Spleen (tissue), 7 donors: ENCODE data around the gene MUC22.

ENCODE experiments used
- POLR2A ChIP-seq, 3 donors: fragments of 450-650 bp; IDR thresholded peaks; one replicate each; pipeline ENCODE4 v1.5.1; 2017; ENCODE audit warnings: antibody characterized with exemption in 3 of 3, mild to moderate bottlenecking in 1 of 3
- TF ChIP-seq, protein P1 (sequence below), 11 experiments: fragments of 200-600 bp in 7 of 11; fragments of 450-650 bp in 4 of 11; sonication (generic) in 4 of 11; IDR thresholded peaks in 8 of 11; conservative IDR thresholded peaks in 3 of 11; 1 replicate in 7 of 11; 2 replicates in 4 of 11; pipeline versions ENCODE4 v1.4.0 to v1.8.0; 2016 to 2021; ENCODE audit warnings: antibody characterized with exemption in 11 of 11, inconsistent platforms in 4 of 11, mild to moderate bottlenecking in 1 of 11
- donor health status: DM: no; HTN: no; CAD: no; lungs with moderate emphysema.
- donor health status: DM: no; HTN: no; CAD: no.
- donor health status: DM: no; HTN: no; CAD: no.

DNA sequence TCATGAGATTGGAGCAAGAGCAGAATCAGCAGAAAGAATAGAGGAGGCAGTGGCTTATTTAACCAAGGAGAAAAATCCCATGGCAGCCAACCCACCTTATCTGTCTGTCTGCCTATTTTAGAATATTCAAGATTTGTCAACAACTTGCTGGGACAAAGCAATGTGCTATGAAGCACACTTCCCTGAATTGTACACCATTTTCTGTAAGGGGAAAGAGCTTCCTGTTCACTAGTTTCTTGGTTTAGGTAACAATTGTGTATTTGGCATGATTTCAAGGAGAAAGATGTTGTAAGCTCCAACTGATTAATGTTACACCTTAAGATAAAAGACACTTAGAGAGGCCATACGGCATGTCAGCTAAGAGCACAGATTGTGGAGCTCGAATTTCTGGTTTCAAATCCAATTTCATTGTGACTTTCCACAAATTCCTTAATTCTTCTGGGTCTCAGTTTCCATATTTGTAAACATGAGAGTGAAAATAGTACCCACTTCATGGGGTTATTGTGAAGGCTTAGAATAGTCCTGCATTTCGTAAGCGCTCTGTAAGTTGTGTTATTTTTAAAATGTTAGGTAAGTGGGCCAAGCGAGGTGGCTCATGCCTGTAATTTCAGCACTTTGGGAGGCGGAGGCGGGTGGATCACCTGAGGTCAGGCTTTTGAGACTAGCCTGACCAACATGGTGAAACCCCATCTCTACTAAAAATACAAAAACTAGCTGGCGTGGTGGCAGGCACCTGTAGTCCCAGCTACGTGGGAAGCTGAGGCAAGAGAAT is 4.8 kb upstream of the MUC22 start:
- TF ChIP-seq, protein P1, sequence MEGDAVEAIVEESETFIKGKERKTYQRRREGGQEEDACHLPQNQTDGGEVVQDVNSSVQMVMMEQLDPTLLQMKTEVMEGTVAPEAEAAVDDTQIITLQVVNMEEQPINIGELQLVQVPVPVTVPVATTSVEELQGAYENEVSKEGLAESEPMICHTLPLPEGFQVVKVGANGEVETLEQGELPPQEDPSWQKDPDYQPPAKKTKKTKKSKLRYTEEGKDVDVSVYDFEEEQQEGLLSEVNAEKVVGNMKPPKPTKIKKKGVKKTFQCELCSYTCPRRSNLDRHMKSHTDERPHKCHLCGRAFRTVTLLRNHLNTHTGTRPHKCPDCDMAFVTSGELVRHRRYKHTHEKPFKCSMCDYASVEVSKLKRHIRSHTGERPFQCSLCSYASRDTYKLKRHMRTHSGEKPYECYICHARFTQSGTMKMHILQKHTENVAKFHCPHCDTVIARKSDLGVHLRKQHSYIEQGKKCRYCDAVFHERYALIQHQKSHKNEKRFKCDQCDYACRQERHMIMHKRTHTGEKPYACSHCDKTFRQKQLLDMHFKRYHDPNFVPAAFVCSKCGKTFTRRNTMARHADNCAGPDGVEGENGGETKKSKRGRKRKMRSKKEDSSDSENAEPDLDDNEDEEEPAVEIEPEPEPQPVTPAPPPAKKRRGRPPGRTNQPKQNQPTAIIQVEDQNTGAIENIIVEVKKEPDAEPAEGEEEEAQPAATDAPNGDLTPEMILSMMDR (IDR thresholded peaks at IDR 0.05 in 8 of 11, conservative IDR thresholded peaks at IDR 0.05 in 3 of 11): no peak
- TF ChIP-seq POLR2A (IDR thresholded peaks at IDR 0.05): no peak
